ENCODE data around the gene ARPC3.
"Not testable (repeated sequence)": the region's sequence is repeated elsewhere in the genome, so short reads cannot be mapped to it uniquely, and the experiment has no call there.

The ARPC3 gene

DNA sequence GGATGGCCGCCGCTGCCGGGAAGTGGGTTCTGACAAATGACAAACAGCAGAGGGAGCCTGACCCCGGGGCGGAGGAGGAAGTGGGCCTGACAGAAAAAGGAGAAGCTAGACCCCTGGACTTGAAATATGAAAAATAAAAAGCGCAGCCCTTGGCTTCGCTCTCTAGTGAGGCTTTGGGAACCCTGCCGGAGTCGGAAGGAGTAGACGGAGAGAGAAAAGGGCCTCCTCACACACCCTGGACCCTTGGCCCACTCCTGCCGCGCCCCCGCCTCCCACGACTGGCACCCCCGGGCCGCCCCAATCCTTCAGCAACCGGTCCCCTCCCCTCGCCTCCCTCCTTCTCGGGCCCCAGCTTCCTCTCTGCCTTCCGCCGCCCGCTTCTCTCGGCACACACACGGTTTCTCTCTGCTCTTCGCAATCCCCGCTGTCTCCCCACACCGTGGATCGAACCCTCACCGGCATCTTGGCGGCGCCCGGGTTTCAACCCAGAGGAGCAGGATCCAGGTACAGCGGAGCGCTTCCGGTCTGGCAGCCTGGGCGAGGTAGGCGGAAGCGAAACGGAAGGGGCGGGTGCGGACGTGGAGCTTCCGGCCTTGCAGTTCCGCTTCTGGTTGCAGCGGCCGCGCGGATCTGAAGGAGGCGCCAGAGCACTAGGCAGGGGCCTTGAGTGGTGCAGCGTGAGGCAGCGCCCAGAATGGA, at the start of gene ARPC3:
Gene ARPC3 (minus strand): TSS at position 539 of the 699 bp plus-strand sequence. CDS start 77 bp downstream, at position 462.
- in situ Hi-C loops (cut with HindIII; ENCODE audit: low sequenced_read_pairs) = no loop called here

DNA sequence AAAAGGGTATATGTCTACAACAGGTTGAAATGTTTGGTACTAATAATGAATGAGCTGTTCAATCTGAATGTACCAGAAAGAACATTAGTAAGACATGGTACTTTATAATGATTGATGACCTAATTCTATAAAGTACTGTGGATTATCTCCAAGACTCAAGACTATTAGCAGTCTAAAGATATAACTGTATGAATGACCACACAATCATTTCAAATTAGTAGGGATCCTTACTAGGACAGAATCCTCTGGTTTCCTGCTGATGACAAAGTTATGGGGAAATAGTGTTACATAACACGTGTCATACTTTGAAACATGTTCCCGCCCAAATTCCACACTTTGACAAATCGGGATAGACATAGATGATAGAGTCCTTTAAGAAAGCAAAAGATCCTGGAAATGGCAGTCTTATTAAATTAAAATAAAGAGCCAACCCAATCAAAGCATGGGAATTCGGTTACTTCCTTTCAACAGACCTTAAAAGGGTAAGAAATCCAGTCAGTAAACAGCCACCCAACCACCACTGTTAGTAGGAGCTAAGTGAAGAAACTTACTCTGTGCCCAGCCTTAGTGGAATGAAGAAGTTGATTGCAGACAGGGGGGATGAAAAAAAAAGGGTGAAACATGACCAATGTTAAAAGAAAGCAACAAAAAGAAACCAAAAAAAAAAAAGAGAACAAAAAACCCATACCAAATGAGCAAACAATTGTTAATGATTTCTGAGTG, 49.0 kb upstream of the ARPC3 start:
- in situ Hi-C loops (cut with HindIII; ENCODE audit: low sequenced_read_pairs) = no loop called here

DNA sequence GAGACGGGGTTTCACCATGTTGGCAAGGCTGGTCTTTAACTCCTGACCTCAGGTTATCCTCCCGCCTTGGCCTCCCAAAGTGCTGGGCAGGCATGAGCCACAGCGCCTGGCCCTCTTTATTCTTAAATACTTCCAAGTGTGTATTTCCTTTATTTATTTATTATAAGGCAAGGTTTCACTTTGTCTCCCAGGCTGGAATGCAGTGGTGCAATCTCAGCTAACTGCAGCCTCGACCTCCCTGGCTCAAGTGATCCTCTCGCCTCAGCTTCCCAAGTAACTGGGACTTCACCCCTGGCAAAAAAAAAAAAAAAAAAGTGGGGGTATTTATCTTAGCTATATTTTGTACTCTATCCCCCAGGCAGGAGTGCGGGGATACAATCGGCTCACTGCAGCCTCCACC, 25.3 kb upstream of the ARPC3 start:
- in situ Hi-C loops (cut with HindIII; ENCODE audit: low sequenced_read_pairs) = no loop called here

DNA sequence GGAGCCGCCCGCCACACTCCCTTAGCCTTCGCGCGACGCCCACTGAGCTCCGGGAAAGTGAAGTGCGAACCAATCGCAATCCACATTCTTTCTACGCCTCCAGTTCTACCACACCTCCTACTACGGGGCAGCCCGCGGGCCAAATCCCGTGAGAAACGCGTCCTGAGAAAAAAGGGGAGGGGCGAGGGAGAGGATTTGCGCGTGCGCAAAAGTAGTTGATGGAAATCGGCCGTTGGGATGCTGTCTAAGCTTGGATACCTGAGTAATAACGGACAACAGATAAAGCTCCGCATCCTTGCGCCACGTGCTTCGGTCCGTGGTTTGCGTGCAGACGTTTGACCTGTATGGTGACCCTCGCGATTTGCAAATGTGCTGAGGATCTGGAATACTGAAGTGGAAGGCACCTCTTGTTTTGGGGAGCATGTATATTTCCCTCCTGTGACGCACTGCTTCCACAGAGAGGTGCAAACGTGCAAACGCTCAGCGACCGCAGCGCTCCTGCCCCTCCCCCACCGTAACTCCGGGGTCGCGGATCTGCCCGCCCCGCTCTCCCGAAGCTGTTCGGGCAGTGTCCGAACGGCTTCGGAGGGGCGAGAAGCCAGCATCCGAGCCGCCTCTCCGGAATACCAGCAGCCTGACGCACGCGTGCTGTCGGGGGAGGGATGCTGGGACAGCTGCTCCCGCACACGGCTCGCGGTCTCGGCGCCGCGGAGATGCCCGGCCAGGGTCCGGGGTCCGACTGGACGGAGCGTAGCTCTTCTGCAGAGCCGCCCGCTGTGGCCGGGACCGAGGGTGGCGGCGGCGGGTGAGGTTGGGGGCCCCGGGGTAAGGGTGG, 18.3 kb upstream of the ARPC3 start, which contains the start of the genes FAM216A and GPN3:
Gene FAM216A (plus strand): TSS at position 632 of the 835 bp plus-strand sequence. CDS start 31 bp downstream, at position 663.
Gene GPN3 (minus strand): TSS at position 44 of the 835 bp plus-strand sequence. CDS start 54 bp downstream, outside the sequence.
- in situ Hi-C loops (cut with HindIII; ENCODE audit: low sequenced_read_pairs) = loop anchor here (5.0 kb wide), 1 partner anchor 34 kb away; the partner anchor contains the start of genes RAD9B and VPS29

DNA sequence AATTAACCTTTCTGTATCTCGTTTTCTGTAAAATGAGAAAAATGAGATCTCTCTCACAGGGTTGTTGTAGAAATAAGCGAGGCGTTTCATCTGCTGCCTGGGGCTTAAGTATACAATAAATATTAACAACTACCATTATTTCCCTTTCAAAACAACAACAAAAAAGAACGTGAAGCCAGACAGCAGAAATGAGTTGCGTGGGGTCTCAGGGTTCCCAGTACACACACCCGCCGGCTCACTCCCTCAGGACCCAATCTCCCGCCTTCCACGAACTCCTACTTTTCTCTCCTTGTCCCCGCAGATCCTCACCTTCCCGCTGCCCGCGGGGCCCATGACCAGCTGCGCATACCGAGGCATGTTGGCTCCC, 17.7 kb upstream of the ARPC3 start:
- in situ Hi-C loops (cut with HindIII; ENCODE audit: low sequenced_read_pairs) = loop anchor here (5.0 kb wide), 1 partner anchor 34 kb away; the partner anchor contains the start of genes RAD9B and VPS29

DNA sequence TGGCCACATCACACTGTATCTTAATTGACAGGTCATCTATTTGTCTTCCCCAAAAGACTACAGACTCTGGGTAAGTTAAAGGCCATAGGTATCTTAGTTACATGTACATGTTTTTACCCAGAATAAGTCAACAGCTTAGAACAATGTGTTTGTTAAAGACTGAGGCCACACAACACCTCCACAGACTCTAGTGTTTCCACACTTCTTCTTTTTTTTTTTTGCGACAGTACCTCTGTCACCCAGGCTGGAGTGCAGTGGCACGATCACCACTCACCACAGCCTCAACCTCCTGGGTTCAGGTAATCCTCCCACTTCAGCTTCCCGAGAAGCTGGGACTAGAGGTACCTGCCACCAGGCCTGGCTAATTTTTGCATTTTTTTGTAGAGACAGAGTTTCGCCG, 16.7 kb upstream of the ARPC3 start:
- in situ Hi-C loops (cut with HindIII; ENCODE audit: low sequenced_read_pairs) = loop anchor here (5.0 kb wide), 1 partner anchor 36 kb away; the partner anchor contains the start of genes RAD9B and VPS29

DNA sequence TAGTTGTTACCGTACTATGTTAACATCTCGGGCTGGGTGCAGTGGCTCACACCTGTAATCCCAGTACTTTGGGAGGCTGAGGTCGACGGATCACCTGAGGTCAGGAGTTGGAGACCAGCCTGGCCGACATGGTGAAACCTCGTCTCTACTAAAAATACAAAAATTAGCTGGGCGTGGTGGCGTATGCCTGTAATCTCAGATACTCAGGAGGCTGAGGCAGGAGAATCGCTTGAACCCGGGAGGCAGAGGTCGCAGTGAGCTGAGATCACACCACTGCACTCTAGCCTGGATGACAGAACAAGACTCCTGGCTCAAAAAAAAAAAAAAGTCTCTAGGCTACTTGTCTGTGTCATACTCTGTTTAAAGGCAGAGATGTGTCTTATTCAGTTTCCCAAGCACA, 15.6 kb upstream of the ARPC3 start:
- in situ Hi-C loops (cut with HindIII; ENCODE audit: low sequenced_read_pairs) = loop anchor here (5.0 kb wide), 1 partner anchor 37 kb away; the partner anchor contains the start of genes RAD9B and VPS29

DNA sequence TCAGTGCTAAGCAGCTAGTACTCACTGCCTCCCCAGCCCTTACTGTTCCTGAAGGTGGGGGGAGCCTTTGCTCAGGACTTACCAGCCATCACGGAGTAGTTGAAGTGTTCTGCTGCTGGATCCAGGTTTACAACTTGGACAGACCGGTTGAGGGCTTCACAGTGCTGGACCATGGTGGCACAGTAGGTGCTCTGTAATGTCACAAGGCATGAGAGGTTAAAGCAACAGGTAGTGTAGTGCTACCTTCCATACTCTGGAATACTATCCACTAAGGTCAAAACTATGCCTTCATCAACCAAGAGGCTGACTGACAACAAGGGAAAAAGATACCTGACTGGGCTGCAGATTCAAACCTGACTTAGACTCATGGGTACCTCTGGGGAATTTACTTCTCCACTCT, 14.9 kb upstream of the ARPC3 start:
- in situ Hi-C loops (cut with HindIII; ENCODE audit: low sequenced_read_pairs) = loop anchor here (5.0 kb wide), 1 partner anchor 37 kb away; the partner anchor contains the start of genes RAD9B and VPS29

DNA sequence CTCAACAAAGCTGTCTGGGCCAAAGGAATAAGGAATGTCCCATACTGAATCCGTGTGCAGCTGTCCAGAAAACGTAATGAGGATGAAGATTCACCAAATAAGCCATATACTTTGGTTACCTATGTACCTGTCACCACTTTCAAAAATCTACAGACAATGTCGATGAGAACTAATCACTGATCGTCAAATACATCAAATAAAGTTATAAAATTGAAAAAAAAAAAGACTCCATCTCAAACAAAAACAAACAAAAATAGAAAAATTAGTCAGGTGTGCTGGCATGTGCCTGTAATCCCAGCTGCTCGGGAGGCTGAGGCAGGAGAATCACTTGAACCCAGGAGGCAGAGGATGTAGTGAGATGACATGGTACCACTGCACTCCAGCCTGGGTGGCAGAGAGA, 11.1 kb upstream of the ARPC3 start:
- in situ Hi-C loops (cut with HindIII; ENCODE audit: low sequenced_read_pairs) = not testable (repeated sequence)

DNA sequence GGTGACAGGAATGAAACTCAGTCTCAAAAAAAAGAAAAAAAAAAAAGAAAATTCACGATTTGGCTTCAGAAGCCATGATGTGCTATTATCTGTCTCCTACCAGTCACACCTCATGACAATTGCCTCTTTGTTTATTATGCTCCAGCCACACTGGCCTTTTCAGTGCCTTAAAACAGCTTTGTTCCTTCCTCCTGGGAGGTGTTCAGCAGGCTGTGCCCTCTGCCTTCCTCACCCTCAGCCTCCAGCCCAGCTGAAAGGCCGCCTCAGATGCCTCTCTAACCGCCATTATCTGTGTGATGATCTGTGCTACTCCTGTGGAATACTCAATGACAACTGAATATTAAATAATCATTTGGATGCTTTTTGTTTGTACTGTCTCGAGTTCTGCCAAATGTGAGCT, 8.6 kb upstream of the ARPC3 start:
- in situ Hi-C loops (cut with HindIII; ENCODE audit: low sequenced_read_pairs) = no loop called here

DNA sequence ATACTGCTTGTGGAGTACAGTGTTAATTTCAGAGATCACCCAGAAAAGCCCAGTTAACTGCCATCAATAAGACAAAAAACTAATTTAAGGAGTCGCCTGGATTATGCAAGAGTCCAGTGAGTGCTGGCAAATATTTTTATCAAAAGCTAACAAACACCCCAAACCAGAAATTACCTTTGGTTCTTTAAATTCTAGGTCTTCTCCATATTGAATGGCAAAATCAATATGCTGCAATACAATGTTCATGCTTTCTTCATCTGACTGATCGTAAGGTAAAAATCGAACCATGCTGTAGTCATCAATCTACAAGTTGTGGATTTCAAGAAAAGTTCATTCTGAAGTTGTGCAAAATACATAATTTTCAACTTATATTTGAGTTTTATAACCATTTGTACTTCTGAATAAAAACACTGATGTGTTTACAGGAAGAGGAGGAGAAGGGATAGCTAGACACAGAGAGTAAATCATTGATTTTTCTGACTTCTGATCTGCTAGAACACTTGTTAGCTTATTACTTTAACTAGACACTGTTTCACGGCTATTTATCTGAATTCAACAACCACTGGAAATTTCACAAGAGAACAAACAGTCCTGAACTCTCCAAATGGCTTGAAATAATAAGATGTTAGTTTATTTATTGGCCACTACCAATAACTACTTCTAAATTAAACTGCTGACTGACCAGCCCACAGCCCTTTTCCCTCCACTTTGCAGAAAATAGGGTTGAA, 3.6 kb upstream of the ARPC3 start:
- in situ Hi-C loops (cut with HindIII; ENCODE audit: low sequenced_read_pairs) = no loop called here

DNA sequence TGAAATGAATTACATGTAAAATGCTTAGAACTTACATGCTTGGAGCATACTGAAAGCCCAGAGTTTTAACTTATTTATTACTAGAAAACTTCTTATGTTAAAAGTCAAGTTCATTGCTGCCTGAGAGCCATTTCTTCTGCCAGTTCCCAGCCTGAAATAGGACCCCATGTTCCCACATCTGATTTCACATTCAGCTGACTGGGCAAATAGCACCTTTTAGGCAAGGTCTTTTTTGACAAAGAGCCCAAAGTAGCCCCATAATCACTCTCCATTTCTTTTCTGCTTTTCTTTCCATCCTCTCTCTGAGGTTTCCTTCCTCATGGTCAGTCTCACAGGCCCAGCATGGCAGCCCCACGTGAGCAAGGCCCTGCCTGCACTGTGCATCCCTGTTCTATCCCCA, 1.1 kb upstream of the ARPC3 start:
- in situ Hi-C loops (cut with HindIII; ENCODE audit: low sequenced_read_pairs) = no loop called here

DNA sequence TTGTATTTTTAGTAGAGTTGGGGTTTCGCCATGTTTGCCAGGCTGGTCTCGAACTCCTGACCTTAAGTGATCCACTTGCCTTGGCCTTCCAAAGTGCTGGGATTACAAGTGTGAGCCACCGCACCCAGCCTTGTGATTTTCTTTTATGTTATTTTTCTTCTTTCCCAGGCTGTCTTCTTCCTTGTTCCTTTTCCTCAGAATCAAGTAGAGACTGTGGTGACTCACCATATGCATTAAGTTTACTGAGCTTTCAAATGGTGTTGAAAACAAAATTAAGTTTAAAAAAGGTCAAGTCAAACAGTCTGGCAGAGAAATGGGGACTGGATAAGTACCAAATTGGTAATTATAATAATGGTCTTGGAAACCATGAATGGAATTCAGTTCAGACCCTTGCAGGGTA, 5.7 kb downstream of the ARPC3 start:
- in situ Hi-C loops (cut with HindIII; ENCODE audit: low sequenced_read_pairs) = no loop called here

DNA sequence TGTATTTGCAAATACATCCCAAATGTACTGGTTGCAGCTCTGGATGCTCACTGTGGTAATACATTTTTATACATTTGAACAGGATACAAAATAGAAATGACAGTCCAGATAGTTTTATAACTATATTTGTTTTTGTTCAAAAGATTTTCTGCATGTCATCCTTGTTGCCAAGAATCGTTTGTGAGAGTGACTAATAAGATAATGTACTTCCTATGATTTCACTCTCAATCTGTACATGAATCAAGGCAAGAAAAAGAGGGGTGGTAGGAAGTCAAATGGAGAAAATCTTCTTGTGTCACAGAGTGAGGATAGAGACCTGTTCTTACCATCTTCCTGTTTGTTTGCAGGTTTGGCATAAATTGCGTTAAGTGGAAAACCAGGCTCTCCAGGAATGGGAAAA, 13.9 kb downstream of the ARPC3 start:
- in situ Hi-C loops (cut with HindIII; ENCODE audit: low sequenced_read_pairs) = no loop called here

DNA sequence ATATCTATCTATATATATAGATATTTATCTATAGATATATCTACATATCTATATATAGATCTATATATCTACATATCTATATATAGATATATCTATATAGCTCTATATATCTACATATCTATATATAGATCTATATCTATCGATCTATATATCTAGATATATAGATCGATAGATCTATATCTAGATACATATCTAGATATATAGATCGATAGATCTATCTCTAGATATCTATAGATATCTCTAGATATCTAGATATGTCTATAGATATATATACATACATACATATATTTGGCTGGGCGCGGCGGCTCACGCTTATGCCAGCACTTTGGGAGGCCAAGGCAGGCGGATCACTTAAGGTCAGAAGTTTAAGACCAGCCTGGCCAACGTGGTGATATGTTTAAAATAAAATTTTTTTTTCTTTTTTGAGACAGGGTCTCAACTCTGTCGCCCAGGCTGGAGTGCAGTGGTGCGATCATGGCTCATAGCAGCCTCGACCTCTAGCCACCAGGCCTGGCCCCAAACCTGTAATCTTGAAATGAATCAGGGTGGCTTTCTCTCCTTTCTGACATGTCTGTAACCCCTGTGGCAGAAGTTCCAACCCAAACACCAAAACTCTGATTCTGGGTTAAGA, 18.1 kb downstream of the ARPC3 start:
- in situ Hi-C loops (cut with HindIII; ENCODE audit: low sequenced_read_pairs) = no loop called here

DNA sequence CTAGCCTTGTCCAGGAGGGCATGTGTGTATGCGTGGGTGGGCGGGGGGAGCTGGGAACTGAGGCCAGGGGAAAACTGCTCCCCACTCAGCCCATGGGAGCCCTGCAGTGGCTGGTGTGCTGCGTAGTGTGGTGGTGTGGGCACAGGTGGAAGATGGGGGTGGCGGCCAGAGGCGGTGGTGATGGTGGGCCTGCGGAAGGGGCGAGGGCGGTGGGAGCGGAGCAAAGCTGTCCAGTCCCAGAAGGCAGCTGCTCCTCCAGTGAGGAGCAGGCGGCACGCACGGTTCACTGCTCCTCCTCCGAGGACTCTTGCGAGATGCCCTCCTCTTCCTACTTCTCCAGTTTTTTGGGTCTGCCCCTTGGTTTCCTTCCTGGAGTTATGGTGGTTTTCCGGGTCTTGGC, 20.5 kb downstream of the ARPC3 start:
- in situ Hi-C loops (cut with HindIII; ENCODE audit: low sequenced_read_pairs) = not testable (repeated sequence)

DNA sequence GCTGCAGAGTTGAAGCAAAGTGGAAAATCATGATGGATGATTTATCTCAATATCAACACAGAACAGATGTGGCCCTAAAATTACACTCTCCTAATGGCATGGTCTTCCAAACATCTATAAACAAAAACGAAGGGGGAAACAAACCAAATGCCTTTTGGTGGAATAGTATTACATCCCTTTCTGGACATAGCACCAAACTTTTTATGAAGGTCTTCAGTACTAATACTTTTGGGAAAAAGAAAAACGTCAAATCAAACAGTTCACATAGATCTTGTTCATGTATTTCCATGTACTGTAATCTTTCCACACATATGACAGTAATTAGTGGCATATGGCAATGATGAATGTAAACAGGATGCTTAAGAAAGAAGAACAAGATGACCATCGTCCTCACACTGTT, 23.7 kb downstream of the ARPC3 start:
- in situ Hi-C loops (cut with HindIII; ENCODE audit: low sequenced_read_pairs) = no loop called here

DNA sequence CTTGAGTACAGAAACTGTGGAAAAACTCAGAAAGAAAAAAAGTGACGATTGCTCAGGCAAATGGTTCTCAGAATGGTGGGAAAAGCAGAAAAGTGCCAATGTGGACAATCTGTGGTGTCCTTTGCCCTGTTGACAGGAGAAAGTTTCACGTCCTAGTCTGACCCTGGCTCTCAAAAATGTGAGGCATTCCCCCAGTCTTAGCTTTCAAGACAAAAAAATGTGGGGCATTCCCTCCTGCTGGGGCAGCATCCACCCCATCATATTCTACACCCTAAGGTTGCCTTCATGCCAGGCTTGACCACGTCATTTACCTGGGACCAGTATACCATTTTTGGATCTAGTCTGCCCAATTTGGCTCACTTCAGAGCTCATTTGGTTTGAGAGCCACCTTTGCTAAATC, 25.9 kb downstream of the ARPC3 start:
- in situ Hi-C loops (cut with HindIII; ENCODE audit: low sequenced_read_pairs) = no loop called here

DNA sequence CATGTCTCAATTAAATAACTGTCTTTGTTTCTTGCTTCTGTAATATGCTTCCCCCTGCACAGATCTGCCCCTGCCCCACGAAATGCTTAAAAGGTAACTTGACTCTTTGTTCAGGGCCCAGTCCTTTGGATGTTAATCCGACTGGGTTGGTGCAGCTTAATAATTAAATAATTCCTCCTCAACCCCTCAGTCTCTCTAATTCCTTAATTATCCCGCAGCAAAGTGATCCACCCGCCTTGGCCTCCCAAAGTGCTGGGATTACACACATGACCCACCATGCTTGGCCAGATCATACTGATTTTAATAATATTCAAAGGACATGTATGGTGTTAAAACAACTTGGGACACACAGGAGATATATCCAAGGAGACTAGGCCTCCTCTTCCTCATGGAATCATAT, 28.4 kb downstream of the ARPC3 start:
- in situ Hi-C loops (cut with HindIII; ENCODE audit: low sequenced_read_pairs) = no loop called here

DNA sequence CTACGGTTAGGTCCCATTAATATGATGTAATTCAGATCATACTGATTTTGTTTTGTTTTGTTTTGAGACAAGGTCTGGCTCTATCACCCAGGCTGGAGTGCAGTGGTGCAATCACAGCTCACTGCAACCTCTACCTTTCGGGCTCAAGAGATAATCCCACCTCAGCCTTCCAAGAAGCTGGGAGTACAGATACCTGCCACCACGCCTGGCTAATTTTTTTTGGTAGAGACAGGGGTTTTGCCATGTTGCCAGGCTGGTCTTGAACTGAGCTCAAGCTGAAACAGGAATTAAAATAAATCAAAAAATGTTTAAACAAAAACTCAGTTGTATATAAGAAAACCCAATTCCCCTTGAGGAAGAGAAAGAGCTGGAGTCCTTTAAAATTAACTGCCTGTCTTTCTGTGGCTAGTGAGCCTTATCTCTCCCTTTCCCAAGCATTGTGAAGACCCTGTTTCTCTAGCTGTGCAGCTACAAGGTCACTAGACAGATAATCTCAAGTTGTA, 28.9 kb downstream of the ARPC3 start:
- in situ Hi-C loops (cut with HindIII; ENCODE audit: low sequenced_read_pairs) = no loop called here

Data from DLD1 (cell line).